Stomach (tissue), 4 donors: ENCODE results near the gene IGF2BP3.

Experiments
- EP300 ChIP-seq: sonication (generic); formaldehyde crosslinking; IDR thresholded peaks from one replicate; pipeline ENCODE4 v1.6.1; 2017; ENCODE audit warnings: antibody characterized with exemption
- POLR2A ChIP-seq, 4 donors: fragments of 450-650 bp; IDR thresholded peaks; one replicate each; pipeline ENCODE4 v1.6.1; 2016; ENCODE audit warnings: antibody characterized with exemption in 4 of 4, control low read depth in 2 of 4, mild to moderate bottlenecking in 1 of 4, moderate library complexity in 1 of 4
- POLR2AphosphoS5 ChIP-seq, 3 donors: sonication (generic); formaldehyde crosslinking; IDR thresholded peaks; one replicate each; pipeline ENCODE4 v1.6.1; 2016; ENCODE audit warnings: antibody characterized with exemption in 3 of 3
- TF ChIP-seq, protein P1 (sequence below), 7 experiments: fragments of 450-650 bp in 4 of 7; fragments of 200-600 bp in 3 of 7; sonication (generic) in 3 of 7; IDR thresholded peaks; one replicate each; pipeline ENCODE4 v1.5.1; 2016 to 2019; ENCODE audit warnings: antibody characterized with exemption in 7 of 7, control low read depth in 2 of 7, mild to moderate bottlenecking in 1 of 7

GRCh38 chr7:23335136-23335535 is 135.2 kb downstream of the IGF2BP3 start:
- TF ChIP-seq, protein P1, sequence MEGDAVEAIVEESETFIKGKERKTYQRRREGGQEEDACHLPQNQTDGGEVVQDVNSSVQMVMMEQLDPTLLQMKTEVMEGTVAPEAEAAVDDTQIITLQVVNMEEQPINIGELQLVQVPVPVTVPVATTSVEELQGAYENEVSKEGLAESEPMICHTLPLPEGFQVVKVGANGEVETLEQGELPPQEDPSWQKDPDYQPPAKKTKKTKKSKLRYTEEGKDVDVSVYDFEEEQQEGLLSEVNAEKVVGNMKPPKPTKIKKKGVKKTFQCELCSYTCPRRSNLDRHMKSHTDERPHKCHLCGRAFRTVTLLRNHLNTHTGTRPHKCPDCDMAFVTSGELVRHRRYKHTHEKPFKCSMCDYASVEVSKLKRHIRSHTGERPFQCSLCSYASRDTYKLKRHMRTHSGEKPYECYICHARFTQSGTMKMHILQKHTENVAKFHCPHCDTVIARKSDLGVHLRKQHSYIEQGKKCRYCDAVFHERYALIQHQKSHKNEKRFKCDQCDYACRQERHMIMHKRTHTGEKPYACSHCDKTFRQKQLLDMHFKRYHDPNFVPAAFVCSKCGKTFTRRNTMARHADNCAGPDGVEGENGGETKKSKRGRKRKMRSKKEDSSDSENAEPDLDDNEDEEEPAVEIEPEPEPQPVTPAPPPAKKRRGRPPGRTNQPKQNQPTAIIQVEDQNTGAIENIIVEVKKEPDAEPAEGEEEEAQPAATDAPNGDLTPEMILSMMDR (IDR thresholded peaks at IDR 0.05), result no peak
- TF ChIP-seq POLR2AphosphoS5 (IDR thresholded peaks at IDR 0.05) (no peak), POLR2A (IDR thresholded peaks at IDR 0.05) (no peak), EP300 (no peak)
